Dedifferentiated amniotic fluid mesenchymal stem cell (primary cell): ENCODE results near the gene DEFB124.
"Not testable (repeated sequence)": the region's sequence is repeated elsewhere in the genome, so short reads cannot be mapped to it uniquely, and the experiment has no call there.

Experiments
- DNase-seq: peaks from one replicate; pipeline ENCODE4 v3.0.0-alpha.2; 2016; ENCODE audit errors: extremely low spot score

DEFB124 gene

GRCh38 chr20:31488115-31488514 is 13.2 kb upstream of the DEFB124 start:
- DNase-seq = no peak

DNA sequence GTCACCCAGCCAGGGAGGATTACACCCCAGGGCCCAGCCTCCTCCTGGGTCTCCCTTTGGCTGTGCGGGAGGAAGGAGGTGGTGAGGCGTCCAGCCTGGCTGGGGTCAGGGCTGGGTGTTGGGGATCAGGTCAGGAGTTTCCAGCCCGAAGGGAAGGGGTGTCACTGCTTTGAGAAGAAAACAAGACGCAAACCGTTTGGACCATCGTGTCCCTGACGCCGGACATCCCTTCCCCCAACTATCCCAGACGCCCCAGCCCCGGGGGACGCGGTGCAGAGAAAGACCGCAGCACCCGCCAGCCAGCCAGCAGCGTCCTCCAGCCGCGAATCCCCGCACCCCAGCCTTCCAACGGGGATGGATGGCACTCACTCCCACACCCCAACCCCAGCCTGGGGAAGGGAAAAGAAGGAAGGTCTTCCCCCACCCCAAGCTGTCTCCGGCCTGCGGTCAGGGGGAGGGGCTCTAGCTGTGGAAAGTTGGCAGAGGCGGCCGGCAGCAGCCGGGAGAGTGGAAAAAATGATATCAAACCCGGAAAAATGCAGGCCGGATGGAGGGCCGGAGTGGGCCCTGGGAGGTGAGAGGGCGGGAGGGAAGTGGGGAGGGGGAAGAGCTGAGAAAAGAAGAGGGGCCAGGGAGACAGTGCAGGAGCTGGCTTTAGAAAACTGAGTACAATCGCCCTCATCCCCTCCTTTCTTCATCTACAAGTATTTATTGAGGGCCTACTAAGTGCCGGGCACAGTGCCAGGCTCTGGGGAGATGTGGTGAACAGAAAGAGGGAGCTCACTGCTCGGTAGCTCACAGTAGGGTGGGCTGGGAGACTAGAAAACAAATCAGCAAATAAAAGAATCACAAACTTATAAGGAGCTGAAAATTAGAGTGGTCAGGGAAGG is 10.8 kb upstream of the DEFB124 start:
- peak; percentile 31 for DNase-seq

DNA sequence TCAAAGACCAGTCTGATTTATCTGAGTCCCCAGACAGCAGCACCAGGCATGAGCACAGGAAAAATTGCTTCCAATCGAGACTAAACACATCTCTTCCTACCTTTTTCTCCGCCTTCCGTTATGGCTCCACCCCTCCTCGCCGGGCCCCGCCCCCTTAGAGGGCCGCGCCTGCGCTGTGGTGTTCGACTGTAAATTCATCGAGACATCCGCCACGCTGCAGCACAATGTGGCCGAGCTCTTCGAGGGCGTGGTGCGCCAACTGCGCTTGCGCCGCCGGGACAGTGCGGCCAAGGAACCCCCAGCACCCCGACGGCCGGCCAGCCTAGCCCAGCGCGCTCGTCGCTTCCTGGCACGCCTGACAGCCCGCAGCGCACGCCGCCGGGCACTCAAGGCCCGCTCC is 9.1 kb upstream of the DEFB124 start:
- DNase-seq = no peak

GRCh38 chr20:31476643-31477215 is 1.8 kb upstream of the DEFB124 start:
- DNase-seq = no peak

GRCh38 chr20:31476294-31476585 is 1.3 kb upstream of the DEFB124 start:
- DNase-seq = no peak

DNA sequence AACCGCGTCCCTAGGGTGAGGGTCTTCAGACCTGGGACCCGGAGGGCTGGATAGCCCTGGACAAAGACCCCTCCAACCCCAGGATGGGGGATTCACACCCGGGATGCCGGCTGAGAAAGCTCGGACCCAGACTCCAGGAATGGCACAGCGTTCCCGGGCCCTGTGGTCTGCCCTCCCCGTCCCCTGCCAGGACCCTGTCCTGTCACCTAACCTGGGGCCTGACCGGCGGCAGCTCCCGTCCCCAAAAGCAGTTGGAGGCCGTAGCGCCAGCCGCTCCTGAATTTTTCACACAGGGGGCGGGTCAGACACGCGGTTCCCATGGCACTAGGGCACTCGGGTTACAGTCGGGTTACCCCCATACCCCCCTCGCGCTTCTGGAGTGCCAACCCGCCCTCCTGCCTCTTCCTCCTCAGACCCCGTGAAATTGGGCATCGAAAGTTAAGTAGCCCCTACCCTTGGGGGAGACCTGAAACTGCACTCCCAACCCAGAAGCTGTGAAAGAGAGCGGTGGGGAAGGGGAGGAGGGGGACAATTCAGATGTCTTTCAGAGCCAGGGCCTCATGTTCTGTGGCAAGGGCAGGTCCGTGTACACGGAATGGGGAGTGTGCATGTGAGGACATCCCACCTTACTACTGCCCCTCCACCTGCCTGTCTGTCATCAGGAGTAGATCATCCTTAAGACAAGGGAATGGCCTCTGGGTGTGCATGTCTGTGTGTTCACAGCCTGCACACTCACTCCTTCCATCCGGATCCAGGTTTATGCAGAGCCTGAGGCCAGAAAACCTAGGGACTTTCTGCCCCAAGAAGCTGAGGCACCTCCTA is 756 bp upstream of the DEFB124 start:
- no peak for DNase-seq

DNA sequence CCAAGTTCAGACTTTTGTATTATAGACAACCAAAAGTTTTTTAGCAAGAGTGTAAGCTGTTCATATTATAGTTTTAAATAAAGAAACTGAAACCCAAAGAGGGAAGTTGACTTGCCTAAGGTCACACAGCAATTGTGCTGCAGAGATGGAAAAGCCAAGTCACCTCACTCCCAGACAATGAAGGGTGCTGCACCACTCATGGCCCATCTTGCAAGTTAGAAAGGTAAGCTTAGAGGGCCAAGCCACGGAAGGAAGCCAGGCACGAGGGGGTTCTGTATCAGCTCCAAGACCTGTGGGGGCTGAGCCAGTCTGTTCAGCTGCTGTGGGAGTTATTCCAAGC is 860 bp downstream of the DEFB124 start:
- DNase-seq = no peak

DNA sequence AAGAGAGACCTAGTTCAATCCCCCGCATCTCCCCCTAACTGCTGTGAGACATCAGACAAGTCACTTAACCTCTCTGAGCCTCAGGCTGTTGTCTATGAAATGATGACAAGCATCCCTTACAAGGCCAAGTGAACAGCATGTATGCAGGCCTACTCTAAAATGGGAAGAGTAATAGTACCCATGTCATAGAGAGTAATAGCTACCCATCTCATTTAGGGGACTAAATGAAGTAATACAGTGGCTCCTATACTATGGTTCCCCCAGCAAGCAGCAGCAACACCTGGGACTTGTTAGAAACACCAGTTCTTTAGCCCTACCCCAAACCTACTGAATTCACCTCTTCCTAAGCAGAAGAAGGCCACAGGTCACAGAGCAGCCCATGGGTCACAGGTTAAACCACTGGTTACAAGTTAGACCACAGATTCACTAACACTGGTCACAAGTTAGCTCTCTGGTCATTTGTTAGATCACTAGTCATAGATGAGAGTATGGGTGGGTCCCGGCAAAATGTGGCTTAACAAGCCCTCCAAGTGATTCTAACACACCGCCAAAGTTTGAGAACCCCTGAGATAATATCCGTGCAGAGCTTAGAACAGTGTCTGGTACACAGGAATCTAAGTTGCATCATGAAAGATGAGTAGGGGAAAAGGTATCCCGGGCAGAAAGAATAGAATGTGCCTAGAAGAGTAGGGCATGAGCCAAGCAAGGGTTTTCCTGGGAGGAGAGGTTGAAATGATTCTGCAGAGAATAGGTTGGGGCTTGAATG is 1.4 kb downstream of the DEFB124 start:
- DNase-seq = no peak

DNA sequence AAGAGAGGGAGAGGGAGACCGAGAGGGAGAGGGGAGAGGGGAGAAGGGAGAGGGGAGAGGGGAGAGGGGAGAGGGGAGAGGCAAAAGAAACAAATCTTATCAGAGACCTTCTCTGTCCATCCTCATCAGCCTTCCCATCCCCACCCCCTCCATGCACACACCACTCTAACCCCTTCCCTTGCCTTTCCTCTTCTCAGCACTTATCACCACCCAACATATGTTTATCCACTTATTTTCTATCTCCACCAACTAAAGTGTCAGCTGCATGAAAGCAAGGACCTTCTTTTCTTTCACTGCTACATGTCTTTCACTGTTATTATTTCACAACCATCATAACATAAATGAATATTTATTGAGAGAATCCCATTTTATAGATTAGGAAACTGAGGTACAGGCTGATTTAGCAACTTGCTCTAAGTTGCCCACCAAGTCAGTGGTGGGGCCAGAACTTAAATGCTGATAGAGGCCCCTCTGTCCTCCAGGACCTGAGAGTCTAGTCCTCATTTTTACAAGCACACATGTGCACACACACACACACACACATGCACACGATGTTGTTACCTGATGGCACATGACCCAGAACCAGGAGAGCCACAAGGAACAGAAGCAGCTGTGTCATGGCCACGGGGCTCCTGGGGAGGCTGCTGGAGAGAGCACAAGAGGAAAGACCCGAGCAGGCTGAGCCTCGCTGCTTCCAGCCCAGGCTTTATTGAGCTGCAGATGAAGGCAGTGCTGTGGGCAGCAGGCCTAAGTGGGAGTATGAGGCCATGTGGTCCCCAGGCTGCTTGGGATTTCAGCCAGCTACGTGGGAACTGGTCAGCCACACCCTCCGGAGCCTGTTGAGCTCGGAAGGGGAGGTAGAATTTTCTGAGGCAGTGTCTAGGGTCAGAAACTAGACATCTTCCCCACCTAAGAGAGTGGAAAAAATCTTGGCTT is 2.3 kb downstream of the DEFB124 start:
- no peak for DNase-seq

- DNase-seq = not testable (repeated sequence)
These were observed 4.0 kb downstream of the DEFB124 start for GRCh38 chr20:31470946-31471345.

- no peak for DNase-seq
These were observed 20.6 kb downstream of the DEFB124 start for GRCh38 chr20:31454361-31454760.

DNA sequence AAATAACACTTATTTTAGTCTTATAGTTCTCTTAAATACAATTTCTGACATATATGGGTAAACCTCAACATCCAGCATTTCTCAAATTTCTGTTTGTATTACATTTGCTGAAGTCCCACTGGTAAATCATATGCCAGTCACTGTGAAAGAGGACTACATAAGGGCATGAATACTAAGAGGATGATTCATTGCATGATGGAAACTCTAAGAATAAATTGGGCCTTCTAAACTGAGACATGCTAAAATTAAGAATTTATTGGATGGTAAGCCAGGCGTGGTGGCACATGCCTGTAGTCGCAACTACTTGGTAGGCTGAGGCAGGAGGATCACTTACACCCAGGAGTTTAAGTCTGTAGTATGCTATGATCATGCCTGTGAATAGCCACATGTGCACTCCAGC is 22.4 kb downstream of the DEFB124 start:
- no peak for DNase-seq

DNA sequence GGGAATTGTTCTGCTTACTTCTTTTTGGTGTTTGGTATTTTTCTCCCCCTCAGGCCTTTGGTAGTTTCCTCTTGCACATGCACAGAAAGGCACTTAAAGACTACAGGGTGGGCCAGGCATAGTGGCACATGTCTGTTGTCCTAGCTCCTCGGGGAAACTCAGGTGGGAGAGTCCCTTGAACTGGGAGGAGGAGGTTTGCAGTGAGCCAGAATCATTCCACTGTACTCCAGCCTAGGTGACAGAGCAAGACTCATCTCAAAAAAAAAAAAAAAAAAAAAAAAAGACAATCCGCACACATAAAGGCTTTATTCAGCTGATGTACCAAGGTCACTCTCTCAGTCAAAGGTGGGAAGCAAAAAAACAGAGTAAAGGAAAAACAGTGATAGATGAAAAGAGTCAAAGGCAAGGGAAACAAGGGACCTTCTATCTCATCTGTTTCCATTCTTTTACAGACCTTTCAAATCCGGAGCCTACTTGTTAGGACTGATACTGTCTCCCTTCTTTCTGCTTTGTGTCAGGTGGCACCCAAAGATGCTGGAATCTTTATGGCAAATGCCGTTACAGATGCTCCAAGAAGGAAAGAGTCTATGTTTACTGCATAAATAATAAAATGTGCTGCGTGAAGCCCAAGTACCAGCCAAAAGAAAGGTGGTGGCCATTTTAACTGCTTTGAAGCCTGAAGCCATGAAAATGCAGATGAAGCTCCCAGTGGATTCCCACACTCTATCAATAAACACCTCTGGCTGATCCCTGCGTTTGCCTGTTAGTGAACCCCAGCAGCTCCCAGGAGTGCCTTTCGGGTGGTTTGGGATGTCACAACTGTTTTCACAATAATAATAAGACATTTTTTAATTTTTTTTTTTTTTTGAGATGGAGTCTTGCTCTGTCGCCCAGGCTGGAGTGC is 25.2 kb downstream of the DEFB124 start:
- DNase-seq = no peak

GRCh38 chr20:31446084-31446819 is 28.7 kb downstream of the DEFB124 start:
- no peak for DNase-seq

- DNase-seq = no peak
These were observed 34.8 kb downstream of the DEFB124 start, which contains the start of gene DEFB123 for GRCh38 chr20:31440012-31440659. DEFB123 (plus strand) TSS chr20:31440632; CDS start chr20:31440699, 67 bp downstream.

DNA sequence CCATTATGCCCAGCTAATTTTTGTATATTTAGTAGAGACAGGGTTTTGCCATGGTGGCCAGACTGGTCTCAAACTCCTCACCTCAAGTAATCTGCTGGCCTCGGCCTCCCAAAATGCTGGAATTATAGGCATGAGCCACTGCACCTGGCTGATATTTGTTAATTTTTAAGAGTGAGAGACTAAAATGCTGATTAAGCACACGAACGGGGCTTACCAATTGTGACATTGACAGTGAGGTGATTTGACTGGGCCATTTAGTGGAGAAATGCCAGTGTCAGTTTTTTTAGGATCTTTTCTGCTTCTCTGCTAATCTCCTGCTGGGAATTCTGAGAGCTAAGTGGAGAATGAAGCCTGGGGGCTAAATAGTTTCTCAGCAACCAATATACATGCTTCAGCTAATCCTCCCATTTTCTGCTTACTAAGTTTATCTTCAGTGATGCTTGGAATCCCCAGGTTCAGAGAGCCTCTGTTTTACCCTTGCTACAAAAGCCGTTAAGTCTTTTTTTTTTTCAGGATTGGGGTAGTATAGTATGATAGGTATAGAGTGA is 44.3 kb downstream of the DEFB124 start:
- no peak for DNase-seq

- DNase-seq = not testable (repeated sequence)
These were observed 47.4 kb downstream of the DEFB124 start for GRCh38 chr20:31427576-31427975.

DNA sequence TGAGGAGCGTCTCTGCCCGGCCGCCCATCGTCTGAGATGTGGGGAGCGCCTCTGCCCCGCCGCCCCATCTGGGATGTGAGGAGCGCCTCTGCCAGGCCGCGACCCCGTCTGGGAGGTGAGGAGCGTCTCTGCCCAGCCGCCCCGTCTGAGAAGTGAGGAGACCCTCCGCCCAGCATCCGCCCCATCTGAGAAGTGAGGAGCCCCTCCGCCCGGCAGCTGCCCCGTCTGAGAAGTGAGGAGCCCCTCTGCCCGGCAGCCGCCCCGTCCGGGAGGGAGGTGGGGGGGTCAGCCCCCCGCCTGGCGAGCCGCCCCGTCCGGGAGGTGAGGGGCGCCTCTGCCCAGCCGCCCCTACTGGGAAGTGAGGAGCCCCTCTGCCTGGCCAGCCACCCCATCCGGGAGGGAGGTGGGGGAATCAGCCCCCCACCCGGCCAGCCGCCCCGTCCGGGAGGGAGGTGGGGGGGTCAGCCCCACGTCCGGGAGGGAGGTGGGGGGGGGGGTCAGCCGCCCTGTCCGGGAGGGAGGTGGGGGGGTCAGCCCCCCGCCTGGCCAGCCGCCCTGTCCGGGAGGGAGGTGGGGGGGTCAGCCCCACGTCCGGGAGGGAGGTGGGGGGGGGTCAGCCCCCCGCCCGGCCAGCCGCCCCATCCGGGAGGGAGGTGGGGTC is 47.9 kb downstream of the DEFB124 start:
- DNase-seq = not testable (repeated sequence)
